ENCODE measurements around the gene EDIL3.
"Not testable (repeated sequence)": the region's sequence is repeated elsewhere in the genome, so short reads cannot be mapped to it uniquely, and the experiment has no call there.

EDIL3 gene

DNA sequence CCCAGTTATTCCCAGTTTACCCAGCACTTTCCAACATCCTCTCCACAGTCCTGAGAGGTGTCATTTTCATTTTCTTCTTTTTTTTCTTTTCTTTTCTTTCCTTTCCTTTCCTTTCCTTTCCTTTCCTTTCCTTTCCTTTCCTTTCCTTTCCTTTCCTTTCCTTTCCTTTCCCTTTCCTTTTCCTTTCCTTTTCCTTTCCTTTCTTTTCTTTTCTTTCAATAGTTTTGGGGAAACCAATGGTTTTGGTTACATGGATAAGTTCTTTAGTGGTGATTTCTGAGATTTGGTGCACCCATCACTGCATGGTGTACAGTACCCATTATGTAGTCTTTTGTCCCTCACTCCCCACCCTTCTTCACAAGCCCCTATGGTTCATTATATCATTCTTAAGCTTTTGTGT is 224.0 kb downstream of the EDIL3 start:
- DNase-seq = not testable (repeated sequence)

DNA sequence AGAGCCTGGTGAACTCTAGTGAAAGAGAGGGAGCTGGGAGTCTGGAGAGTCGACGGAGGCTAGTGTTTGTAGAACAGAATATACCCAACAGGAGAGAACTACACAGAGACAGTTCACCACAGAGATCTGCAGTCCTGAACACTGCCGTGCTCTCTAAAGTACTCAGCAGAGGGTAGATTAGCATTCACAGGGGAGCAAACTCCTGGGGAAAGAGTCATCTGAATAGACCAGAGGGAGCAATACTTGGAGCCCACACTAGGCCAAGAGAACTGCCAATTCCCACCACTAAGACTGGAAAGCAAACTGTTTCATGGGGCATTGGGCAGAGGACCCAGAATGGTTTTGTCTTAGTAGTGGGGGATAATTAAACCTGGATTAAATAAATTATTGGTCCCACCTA is 235.6 kb downstream of the EDIL3 start:
- no peak for DNase-seq

DNA sequence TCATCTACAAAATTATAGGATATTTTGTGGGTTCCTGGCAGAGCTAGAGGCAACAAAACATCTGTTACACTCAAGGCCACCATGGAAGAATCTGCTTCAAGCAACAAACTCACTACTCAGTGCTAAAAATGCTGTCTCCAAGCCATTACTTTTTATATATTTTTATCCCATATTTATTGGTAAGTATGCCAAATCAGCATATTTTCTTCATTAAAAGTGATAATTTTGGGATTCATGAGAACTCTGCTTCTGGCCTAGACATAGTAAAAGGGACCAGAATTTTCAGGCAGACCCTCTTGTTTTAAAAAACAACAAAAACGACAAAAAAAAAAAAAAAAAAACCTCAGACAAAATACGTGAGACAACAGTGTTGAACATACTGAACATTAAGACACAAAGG is 236.0 kb downstream of the EDIL3 start:
- no peak for DNase-seq

DNA sequence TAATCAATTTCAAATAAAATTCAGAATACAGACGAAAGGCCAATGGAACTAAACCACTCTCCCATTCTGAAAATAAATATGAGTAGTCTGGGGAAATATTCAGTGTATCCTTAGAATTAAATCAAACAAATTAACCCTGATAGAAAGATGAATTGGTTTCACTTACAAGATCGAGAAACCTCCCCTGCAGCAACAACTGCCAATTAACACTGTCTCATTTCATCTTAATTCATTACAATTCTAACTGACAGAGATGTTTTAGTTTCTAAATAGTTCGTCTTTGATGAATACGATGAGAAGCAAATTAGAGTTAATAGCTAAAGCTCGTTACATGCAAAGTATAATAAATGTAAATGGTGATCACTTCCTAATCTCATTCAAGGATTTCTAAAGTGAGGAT is 247.1 kb downstream of the EDIL3 start:
- DNase-seq = no peak

DNA sequence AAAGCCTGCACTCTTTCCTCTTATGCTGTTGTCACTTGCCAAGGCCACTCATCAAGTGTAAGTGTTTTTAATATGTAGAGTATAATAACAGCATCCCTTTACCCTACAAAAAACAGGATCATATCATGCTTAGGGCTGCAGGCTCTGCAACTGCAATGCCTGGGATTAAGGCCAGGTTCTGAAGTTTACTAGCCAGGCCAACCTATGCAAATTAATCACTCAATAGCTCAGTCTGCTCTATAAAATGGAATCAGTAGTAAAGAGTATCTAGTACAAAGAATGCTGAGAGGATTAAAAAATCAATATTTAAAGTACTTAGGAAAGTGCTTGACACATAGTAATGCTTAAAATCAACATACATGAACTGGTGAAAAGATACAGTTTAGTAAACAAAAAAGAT is 253.3 kb downstream of the EDIL3 start:
- DNase-seq = no peak

DNA sequence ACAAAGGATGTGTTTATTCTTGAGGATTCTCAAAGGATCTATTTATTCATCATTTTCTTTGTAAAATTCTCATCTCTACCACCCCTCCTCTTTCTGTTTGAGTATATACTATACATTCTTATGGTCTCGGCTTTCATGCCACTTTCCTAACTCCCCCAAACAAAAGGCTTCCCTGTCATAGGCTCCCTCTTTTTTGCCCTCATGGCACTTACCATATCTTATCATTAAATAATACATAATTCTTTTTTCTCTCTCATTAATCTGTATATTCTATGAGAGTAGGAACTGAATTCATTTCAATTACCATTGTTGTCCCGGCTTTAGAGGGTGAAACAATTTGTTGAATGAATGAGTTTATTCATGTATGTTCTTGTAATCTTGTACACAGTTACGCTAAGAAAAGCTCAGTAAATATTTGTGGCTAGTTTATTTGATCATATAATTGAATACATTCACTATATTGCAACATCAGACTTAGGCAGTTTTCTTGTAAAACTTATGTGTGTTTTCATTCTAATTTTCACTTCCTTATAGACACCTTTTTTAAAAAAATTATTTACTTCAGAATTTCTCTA is 254.6 kb downstream of the EDIL3 start:
- no peak for DNase-seq

DNA sequence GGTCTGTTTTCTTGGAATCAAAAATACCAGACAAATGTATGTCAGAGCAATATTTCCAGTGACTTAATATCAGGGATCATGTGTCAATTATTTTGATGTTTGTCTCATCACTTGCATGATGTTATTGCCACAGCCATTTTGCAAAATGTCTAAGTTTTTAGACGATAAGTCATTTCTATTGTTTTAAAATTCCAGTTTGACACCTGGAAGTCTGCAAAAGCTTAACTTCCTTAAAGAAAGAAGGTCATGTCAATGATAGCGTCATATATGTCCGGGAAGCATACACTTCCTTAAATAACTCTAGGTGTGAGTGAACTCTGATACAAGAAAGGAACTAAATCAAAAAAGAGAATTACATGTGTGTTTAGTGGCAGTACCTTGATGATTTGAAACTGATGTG is 259.5 kb downstream of the EDIL3 start:
- DNase-seq = no peak

DNA sequence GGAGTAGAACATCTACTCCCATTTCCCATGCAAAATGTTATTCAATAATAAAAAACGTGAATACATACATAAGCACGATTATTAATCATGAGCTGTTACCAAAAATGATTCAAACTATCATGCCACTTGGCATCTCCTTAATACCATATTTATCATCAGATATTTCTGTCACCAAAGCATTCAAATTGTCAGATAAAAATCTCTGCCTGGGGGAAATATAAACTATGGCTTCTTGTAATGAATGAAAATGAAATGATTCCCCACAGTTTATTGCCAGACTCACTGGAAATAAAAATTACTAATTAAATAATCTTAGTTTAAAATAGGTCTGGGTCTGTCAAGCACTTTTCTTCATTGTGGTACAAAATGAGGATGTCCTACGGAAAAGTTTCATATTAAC is 265.4 kb downstream of the EDIL3 start:
- DNase-seq = no peak

DNA sequence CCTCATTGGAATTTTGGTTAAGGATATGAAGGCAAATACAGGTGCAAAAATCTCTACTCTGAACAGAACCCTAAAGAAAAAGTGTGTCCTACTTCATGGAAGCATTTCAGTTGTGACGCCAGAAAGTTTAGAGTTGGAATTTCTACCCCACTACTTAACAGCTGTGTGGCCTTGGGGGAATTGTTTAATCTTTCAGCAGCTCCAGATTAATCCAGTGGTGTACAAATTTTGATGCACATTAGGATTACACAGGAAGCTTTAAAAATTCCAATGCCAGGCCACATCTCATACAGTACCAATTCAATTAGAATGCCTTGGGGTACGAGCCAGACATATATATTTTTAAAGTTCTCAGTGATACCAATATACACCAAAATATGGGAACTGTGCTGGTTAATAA is 266.1 kb downstream of the EDIL3 start:
- DNase-seq = no peak

DNA sequence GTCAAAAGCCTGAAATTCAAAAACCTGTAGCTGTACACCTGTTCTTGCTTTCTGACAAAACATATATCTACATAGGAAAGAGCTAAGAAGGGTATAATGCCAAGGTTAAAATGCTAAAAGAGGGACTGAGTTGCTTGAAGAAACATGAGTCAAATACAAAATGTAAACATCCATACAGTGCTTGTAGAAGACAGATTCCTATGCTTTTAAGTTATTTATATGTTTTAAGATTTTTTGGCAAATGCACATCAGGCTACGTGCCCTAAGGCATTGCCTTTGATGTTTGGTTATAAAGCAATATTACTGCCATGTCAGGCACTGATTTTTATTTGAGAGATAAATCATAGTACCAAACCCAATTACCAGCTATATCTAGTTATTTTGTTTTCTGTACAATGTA is 269.0 kb downstream of the EDIL3 start:
- DNase-seq = no peak

DNA sequence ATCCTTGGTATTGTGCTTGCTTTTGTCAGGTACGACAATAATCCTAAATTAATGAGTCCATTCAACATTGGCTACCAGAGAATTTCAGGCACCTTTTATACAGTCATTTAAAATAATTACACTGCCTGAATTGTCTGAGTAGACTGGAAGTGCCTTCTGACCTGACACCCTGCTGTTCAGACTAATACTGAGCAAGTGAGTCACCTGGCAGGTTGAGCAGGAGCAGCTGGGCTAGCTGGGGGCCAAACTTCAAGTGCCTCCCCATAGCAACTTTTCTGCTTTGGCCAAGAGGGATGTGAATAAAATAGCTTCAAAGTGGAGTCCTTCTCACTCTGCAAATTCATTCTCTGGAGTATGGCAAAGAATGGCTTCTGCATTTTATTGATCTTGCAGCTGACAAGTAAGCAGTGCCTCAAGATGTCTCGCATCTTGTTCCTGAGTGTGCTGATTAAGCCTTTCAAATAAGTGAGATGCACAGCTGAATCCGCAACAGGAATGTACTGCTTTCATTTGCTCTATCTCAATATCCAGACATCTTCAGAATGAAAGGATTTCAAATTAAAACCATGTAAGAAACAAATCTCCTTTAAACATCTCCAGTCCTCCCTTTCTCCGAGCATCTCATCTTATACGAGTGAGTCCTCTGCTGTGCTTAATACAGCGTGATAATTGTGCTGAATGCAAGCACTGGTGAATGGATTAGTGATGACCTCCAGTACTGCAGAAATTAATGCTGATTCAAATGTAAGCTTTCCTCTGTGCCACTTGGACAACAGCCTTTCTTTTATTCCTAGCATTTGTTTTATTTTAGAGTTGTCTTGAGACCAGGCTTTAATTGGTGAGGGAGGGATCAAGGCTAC is 271.2 kb downstream of the EDIL3 start:
- no peak for DNase-seq

DNA sequence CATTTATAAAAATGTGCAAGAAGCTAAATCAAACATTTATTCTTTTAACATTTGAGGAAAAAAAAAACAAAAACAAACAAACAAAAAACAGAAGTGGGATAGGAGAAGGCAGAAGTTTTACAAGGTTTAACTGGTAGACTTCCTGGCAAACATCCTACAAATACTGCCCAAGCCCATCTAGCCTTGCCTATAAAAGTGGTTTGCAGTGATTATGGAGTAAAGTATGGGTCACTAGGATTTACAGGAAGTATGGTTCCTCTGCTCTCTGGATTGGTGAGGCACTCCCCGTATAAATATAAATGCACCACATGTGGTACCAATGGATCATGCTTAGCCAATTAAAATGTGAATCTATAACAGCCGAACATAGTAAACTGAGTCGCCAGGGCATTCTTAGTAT is 291.9 kb downstream of the EDIL3 start:
- no peak for DNase-seq

DNA sequence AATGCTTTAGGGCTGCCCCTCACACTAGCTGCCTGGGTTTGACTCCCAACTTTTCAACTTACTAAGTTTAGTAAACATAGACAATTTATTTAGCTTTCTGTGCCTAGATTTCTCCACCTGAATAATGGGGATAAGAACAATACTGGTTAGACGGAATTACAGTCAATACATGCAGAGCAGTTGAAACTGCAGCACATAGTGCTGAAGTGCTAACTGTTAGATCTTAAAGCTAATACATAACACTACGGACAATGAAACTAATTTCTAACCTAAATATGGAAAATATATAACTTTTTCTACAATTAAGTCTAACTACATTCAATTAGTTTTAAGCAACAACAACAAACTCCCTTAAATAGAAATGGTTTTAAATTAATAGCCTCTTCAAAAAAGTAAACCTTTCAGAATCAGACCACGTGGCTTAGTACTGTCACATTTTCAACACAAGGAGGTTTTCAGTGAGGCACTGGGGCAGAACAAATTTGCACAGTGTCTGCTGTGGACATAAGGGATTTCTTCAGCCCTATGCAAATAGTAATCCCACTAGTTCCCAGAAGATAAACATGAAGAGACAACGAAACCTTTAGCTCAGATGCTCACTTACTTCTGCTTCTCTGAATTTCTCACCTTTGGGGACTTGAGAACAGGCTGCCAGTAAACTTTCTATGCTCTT is 293.4 kb downstream of the EDIL3 start:
- no peak for DNase-seq

DNA sequence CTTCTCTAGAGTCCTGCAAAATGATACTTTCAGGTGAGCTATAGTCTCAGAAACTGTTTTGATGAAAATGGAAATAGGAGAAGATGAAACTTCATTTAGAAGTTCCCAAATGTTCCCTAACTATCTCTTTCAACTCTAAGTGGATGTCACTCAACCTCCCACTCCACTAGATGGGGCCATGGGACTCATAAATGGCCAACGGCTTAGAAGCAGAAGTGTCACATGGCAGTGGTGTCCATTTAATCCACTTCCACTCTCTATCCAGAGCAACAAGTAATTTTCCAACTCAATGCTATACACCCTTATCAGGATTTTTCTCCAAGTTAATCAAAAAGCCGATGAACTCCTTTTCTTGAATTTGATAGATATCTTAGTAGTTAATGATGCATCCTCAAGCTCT is 295.7 kb downstream of the EDIL3 start:
- no peak for DNase-seq

DNA sequence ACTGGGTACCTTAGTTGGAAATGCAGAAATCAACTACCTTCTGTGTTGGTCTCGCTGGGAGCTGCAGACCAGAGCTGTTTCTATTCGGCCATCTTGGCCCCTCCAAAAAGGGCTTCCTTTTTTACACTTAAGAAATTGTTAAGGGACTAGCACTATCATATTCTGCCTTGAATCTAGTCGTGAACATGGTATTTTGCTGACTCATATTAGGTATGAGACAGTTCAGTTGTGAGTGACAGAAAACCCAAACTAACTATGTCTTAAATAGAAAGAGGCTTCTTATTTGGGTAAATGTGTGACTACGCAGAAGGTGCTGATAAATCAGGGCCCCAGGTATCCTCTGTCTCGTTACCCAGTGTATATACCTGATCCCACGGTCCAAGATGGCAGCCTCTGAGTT is 298.2 kb downstream of the EDIL3 start:
- DNase-seq = no peak

DNA sequence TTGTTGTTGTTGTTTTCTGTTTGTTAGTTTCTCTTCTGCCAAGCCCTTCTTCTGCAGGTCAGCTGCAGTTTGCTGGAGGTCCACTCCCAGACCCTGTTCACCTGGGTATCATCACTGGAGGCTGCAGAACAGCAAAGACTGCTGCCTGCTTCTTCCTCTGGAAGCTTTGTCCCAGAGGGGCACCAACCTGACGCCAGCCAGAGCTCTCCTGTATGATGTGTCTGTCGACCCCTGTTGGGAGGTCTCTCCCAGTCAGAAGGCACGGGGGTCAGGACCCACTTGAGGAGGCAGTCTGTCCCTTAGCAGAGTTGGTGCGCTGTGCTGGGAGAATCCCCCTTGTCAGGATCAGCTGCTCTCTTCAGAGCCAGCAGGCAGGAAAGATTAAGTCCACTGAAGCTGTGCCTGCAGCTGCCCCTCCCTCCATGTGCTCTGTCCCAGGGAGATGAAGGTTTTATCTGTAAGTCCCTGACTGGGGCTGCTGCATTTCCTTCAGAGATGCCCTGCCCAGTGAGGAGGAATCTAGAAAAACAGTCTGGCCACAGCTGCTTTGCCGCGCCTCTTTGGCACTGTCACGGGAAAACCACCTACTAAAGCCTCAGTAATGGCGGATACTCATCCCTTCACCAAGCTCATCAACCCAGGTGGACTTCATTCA is 299.2 kb downstream of the EDIL3 start:
- DNase-seq = no peak

DNA sequence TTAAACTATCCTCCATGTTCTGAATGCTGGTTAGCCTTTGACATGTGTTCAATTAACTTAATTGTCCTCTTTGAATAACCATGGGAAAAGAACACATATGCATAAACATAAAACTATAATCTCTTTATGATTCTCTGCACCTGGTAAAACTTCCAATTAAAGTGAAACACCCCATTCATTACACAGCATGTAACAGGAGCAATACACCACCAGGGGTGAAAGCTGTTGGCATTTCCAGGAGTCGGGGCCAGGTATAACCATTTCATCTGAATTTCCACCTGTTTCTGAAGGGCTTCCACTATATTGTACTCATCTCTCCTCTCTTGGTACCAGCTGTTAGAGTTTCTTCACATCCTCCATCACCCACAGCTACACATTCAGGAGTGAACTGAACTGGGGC is 303.8 kb downstream of the EDIL3 start:
- no peak for DNase-seq

DNA sequence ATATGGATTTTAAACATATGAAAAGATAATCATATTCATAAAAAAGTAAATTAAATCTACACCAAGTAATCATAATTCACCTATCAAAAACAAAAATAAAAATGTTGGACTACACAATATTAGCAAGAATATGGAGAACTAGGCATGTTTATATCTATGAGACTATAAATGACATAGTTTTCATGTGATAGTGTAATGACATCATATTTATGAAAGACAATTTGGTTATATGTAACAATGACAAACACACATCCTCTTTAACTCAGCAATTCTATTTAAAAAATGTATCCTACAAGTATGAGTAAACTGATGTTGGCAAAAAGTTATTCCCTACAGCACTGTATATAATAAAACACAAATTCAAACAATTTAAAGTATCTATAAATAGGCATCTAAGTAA is 312.3 kb downstream of the EDIL3 start:
- no peak for DNase-seq

DNA sequence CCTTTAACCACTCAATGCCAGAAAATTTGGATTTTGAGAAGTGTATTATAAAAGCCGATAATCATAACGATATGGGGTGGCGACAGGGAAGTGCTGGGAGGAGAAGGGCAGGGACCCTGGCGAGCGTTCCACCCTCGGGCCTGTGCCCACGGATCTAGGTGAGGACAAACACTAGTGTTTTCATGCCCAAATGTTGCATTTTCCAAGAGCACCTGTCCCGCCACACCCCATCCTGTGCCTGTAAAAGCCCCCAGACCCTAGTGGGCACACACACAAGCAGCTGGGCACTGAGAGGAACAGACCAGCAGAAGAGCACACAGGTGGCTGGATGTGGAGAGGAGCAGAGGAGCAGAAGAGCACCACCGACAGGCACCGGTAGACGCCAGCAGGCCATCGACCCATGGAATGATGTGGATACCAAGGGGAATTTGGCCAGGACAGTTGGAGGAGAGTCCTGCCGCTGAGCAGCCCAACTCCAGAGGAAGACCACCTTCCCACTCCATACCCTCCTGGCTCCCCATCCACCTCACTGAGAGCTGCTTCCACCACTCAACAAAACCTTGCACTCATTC is 315.0 kb downstream of the EDIL3 start:
- DNase-seq = no peak

DNA sequence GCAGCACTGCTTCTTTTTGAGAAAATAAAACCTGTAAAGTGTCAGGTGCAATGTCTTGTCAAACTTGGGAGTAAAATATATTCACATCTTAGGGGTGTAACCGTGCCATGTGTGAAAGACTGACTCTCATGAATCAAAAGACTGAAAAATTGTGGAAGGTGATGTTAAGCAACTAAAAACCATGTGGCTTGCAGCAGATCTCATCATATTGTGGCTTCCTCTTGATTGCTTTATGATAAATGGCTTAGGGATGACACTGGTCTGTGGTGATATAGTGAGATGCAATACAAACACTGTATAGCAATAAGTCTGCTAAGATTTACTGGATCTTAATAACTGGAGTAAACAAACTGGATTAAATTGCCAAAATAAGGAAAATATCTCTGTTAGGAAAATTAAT is 321.6 kb downstream of the EDIL3 start:
- DNase-seq = no peak

DNA sequence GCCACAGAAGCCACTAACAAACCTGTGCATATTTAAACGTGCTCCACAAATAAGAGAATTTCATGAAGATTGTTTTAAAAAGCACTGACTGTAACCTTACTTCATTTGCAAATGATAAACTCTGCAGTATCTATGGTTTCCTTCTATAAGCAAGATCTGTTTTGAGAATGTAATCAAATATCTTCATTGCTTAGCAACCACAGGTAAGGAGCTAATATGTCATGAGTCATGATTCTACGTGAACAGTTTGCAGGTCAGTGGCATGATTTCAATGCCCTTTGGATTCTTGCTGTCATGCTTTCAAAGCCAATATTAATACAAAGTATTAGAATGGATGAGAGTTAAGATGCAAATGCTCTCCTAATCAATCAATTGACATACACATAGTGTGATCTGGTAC is 325.0 kb downstream of the EDIL3 start:
- DNase-seq = no peak

DNA sequence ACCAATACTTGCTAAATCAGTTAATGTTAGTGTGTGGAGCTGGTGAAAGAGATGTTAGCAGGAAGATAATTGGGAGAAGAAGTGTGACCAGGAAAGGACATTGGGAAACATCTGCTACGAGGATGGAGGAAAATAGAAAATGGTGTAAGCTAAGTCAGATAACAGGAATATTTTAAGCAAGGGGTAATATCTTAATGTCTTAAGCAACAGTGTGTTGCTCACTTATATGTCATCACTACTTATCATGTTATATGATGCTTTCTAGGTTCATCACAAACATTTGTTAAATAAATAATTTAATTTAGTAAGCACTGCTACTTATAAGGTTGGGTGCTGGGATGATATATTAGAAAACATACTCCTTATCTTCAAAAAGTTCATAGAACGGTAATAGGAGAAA is 326.1 kb downstream of the EDIL3 start:
- no peak for DNase-seq

DNA sequence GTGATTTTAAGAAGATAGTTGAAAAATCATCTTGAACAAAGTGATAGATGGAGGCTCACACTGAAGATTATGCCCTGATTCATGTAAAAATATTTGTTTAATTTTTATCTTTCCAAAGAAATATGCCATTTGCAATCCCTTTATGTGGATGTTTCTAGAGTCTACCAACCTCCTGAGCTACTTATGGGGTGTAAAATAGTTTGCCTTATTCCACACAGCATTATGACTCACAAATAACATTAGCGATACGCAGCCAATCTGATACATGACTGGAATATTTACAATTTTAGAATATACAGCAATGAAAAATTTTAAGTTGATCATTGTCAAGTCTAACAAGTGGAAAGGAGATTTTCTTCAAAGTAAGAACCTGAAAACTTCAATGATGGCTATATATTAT is 327.5 kb downstream of the EDIL3 start:
- DNase-seq = no peak

DNA sequence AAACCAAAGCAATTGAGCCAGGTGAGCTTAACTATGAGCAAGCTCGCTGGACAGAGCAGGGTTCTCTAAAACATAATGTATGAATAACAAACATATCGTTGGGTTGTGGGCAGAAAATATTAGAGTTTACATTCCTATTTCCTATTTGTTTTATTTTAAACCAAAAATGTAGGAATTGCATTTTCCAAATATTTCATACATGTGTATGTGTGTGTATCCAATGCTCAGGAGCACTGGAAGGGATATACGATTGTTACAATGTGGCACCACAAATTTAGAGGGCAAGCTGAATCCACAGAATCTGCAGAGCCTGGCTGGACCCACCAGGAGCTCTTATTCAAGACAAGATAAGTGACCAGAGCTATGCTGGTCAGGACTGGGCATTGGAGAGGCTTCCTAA is 338.7 kb downstream of the EDIL3 start:
- DNase-seq = no peak

Data from CD4-positive, alpha-beta T cell treated with Interleukin-15 for 1 hour (primary cell).